ENCODE results near the gene LARP1B. TPM values are rescaled to one million over a fixed set of nuclear protein-coding genes. Genes with fewer than 3 reads are reported as not detected.
"Not testable (repeated sequence)": the region's sequence is repeated elsewhere in the genome, so short reads cannot be mapped to it uniquely, and the experiment has no call there.

The LARP1B gene
- total RNA-seq, 1 experiment from 2014 or later: 17.3 TPM

DNA sequence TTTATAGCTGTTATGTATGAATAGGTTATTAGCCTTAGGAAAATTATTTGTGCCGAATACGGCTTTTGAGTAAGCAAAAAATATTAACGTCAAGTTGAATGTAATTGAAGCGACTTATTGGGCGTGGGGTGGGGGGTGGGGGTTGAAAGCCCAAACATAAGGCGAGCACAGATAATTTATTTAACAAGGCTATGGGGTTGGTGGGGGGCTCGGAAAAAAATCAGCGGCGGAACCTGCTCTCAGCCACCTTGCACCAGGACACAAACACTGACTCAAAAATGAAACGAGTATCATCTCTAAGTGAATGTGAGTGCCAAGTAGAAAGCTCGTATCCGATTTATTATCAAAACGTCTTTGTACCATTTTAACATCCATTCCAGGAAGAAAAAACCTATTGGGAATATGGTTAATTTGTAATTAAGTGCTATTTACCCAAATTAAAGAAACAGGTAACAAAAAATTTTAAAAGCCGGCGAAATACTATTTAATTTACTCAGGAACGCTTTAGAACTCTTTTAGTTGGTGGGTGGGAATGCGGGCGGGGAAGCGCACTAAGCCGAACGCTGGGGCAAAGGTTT lies 902 bp upstream of the LARP1B start:
- H3K27me3 ChIP-seq (ENCODE audit: control insufficient read depth, insufficient read depth, low read length): no peaks in the 10 kb centered on the region
- POLR2A ChIA-PET: interaction anchor here (0.6 to 0.9 kb wide), 3 partner anchors 16 to 132 kb away, joined by 3 read pairs; no protein-coding TSS in a partner anchor
- ATAC-seq (no peak), DNase-seq (ENCODE audit: low read depth, low spot score) (no peak)
- H3K9me3 ChIP-seq (ENCODE audit: control insufficient read depth, insufficient read depth, low read depth, low read length): no peaks in the 10 kb centered on the region
- CTCF ChIA-PET: no interaction called here
- H3K36me3 ChIP-seq (ENCODE audit: control insufficient read depth, insufficient read depth, low read length): no peaks in the 10 kb centered on the region
- in situ Hi-C loops (cut with HindIII; ENCODE audit: low pct_unique_long_range_greater_than_20kb, low sequenced_read_pairs) (no loop called here), intact Hi-C loops (cut with micrococcal nuclease; ENCODE audit: unreplicated experiment) (loop anchor here (5.0 kb wide), 1 partner anchor 102 kb away; no protein-coding TSS in a partner anchor)
- BruUV-seq (replicated peaks): TSS peak; percentile 98
- H3K4me3 ChIP-seq (ENCODE audit: low read depth in 2 of 2, low read length in 2 of 2): peak overlapping the region; percentile 71 to 73
- H3K4me1 ChIP-seq (ENCODE audit: control insufficient read depth, insufficient read depth, low read length): peaks cover 6% of the 10 kb centered on the region; the same call in 1 of the 2 replicates
- TF ChIP-seq, protein P1, sequence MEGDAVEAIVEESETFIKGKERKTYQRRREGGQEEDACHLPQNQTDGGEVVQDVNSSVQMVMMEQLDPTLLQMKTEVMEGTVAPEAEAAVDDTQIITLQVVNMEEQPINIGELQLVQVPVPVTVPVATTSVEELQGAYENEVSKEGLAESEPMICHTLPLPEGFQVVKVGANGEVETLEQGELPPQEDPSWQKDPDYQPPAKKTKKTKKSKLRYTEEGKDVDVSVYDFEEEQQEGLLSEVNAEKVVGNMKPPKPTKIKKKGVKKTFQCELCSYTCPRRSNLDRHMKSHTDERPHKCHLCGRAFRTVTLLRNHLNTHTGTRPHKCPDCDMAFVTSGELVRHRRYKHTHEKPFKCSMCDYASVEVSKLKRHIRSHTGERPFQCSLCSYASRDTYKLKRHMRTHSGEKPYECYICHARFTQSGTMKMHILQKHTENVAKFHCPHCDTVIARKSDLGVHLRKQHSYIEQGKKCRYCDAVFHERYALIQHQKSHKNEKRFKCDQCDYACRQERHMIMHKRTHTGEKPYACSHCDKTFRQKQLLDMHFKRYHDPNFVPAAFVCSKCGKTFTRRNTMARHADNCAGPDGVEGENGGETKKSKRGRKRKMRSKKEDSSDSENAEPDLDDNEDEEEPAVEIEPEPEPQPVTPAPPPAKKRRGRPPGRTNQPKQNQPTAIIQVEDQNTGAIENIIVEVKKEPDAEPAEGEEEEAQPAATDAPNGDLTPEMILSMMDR (IDR thresholded peaks at IDR 0.05): no peak
- TF ChIP-seq POLR2AphosphoS5 (IDR thresholded peaks at IDR 0.05; ENCODE audit: low read depth, low read length) (no peak), TCF7L2 (IDR thresholded peaks at IDR 0.05; ENCODE audit: low read depth, low read length) (no peak), SIN3A (IDR thresholded peaks at IDR 0.05; ENCODE audit: borderline replicate concordance, insufficient read depth, low read depth, low read length) (no peak)
- TF ChIP-seq, protein P2, sequence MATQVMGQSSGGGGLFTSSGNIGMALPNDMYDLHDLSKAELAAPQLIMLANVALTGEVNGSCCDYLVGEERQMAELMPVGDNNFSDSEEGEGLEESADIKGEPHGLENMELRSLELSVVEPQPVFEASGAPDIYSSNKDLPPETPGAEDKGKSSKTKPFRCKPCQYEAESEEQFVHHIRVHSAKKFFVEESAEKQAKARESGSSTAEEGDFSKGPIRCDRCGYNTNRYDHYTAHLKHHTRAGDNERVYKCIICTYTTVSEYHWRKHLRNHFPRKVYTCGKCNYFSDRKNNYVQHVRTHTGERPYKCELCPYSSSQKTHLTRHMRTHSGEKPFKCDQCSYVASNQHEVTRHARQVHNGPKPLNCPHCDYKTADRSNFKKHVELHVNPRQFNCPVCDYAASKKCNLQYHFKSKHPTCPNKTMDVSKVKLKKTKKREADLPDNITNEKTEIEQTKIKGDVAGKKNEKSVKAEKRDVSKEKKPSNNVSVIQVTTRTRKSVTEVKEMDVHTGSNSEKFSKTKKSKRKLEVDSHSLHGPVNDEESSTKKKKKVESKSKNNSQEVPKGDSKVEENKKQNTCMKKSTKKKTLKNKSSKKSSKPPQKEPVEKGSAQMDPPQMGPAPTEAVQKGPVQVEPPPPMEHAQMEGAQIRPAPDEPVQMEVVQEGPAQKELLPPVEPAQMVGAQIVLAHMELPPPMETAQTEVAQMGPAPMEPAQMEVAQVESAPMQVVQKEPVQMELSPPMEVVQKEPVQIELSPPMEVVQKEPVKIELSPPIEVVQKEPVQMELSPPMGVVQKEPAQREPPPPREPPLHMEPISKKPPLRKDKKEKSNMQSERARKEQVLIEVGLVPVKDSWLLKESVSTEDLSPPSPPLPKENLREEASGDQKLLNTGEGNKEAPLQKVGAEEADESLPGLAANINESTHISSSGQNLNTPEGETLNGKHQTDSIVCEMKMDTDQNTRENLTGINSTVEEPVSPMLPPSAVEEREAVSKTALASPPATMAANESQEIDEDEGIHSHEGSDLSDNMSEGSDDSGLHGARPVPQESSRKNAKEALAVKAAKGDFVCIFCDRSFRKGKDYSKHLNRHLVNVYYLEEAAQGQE (IDR thresholded peaks at IDR 0.05; ENCODE audit: insufficient read depth in 1 of 2, low read depth in 2 of 2, low read length in 1 of 2): no peak
- peak overlapping the region; percentile 84 for H3K27ac ChIP-seq (ENCODE audit: low read length)

DNA sequence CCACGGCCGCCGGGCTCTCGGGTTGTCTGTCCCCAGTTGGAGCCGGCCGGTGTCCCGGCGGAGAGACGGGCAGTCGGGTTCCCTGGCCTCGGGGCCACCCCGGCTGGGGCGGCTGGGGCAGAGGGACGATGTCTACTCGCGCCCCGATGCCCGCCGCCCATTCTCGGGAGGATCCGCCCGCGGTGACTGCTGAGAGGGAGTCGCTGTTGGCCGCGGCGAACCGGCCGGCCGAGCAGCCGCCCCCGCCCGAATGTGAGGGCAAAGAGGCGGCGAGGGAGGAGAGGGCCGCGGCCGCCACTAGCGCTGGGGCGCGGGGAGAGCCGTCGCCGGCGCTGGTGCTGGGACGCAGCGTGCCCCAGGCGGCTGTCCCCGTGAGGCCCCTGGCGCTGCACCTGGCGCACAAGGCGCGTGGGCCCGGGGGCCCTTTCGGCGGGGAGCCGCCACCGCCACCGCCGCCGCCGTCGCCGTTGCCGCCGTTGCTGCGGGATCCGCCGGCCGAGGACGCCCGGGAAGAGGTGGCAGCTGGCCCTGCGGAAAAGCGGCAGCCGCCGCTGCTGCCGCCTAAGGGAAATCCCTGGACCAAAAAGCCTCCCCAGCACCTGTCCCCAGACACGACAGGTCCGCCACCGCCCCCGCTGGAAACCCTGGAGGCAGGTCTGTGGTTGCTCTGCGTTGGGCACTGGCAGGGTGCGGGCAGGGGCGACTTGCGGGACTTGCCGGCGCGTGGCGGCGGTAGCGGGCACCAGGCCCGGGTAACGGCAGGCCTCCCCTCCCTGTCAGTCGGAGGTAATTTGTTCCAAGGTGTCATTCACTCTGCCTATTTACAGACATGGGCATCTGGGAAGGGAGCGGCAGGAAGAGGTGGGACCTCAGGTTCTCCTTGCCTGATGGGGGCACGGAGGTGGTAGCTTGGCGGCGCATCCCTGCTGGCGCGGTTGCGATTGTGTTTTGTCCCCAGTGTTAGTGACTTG lies 739 bp downstream of the LARP1B start:
- intact Hi-C loops (cut with micrococcal nuclease; ENCODE audit: unreplicated experiment) (loop anchor here (5.0 kb wide), 1 partner anchor 100 kb away; no protein-coding TSS in a partner anchor), in situ Hi-C loops (cut with HindIII; ENCODE audit: low pct_unique_long_range_greater_than_20kb, low sequenced_read_pairs) (no loop called here)
- no peaks in the 10 kb centered on the region for H3K27me3 ChIP-seq (ENCODE audit: control insufficient read depth, insufficient read depth, low read length)
- ATAC-seq (peak; percentile 49), DNase-seq (ENCODE audit: low read depth, low spot score) (no peak)
- H3K4me1 ChIP-seq (ENCODE audit: control insufficient read depth, insufficient read depth, low read length): peaks cover 6% of the 10 kb centered on the region; the same call in 1 of the 2 replicates
- ChIA-PET CTCF (no interaction called here), POLR2A (interaction anchor here (0.6 to 0.9 kb wide), 3 partner anchors 16 to 130 kb away, joined by 3 to 19 read pairs (median 3); no protein-coding TSS in a partner anchor)
- H3K9me3 ChIP-seq (ENCODE audit: control insufficient read depth, insufficient read depth, low read depth, low read length): no peaks in the 10 kb centered on the region
- H3K27ac ChIP-seq (ENCODE audit: low read length): peak overlapping the region; percentile 66
- H3K4me3 ChIP-seq (ENCODE audit: low read depth in 2 of 2, low read length in 2 of 2): peak overlapping the region; percentile 71 to 73
- no TSS peak for BruUV-seq (replicated peaks)
- TF ChIP-seq POLR2AphosphoS5 (IDR thresholded peaks at IDR 0.05; ENCODE audit: low read depth, low read length): no peak
- 0 out of 2 replicates have a peak, but pooled peaks have one; percentile 59 for TF ChIP-seq SIN3A (IDR thresholded peaks at IDR 0.05; ENCODE audit: borderline replicate concordance, insufficient read depth, low read depth, low read length)
- TF ChIP-seq, protein P1 (IDR thresholded peaks at IDR 0.05): peak; percentile 33
- TF ChIP-seq TCF7L2 (IDR thresholded peaks at IDR 0.05; ENCODE audit: low read depth, low read length): no peak
- no peaks in the 10 kb centered on the region for H3K36me3 ChIP-seq (ENCODE audit: control insufficient read depth, insufficient read depth, low read length)

DNA sequence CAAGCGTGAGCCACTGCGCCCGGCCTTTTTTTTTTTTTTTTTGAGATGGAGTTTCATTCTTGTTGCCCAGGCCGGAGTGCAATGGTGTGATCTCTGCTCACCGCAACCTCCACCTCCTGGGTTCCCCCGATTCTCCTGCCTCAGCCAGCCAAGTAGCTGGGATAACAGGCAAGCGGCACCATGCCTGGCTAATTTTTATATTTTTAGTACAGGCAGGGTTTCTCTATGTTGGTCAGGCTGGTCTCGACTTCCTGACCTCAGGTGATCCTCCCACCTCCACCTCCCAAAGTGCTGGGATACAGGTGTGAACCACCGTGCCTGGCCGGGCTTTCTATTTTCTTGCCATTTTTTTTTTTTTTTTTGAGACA lies 5.3 kb downstream of the LARP1B start:
- H3K4me3 ChIP-seq (ENCODE audit: low read depth in 2 of 2, low read length in 2 of 2); intact Hi-C loops (cut with micrococcal nuclease; ENCODE audit: unreplicated experiment); H3K27ac ChIP-seq (ENCODE audit: low read length); DNase-seq (ENCODE audit: low read depth, low spot score); H3K9me3 ChIP-seq (ENCODE audit: control insufficient read depth, insufficient read depth, low read depth, low read length); ATAC-seq; CTCF ChIA-PET; BruUV-seq (replicated peaks); H3K27me3 ChIP-seq (ENCODE audit: control insufficient read depth, insufficient read depth, low read length); POLR2A ChIA-PET; H3K36me3 ChIP-seq (ENCODE audit: control insufficient read depth, insufficient read depth, low read length); H3K4me1 ChIP-seq (ENCODE audit: control insufficient read depth, insufficient read depth, low read length); in situ Hi-C loops (cut with HindIII; ENCODE audit: low pct_unique_long_range_greater_than_20kb, low sequenced_read_pairs): not testable (repeated sequence)

Data from Panc1 (cell line).